K562 (cell line): ENCODE results near the gene MYO1D. TPM values are rescaled to one million over a fixed set of nuclear protein-coding genes. Genes with fewer than 3 reads are reported as not detected.

Source experiments
- ATAC-seq: fragments of 200-7000 bp; cut with Tn5 transposase; 3 replicates; pipeline ENCODE4 v1.9.1; 2020; ENCODE audit warnings: moderate library complexity
- BruUV-seq: library from RNA; stranded (reverse); fragments of 400-500 nt; replicated peaks from 2 replicates; lab custom pipeline; 2021; lab: Mats Ljungman, UMichigan
- CTCF ChIA-PET: fragments of 300-600 bp; formaldehyde crosslinking; extraction: SDS; loops from one replicate; lab custom pipeline; 2021; ENCODE audit warnings: low intra/inter-chr PET ratio; lab: Yijun Ruan, JAX
- POLR2A ChIA-PET: fragments of 300-600, 350-650 bp; sonication (Branson Sonifier 250); formaldehyde crosslinking; extraction: SDS; loops from one replicate; lab custom pipeline; 2021; ENCODE audit warnings: antibody characterized with exemption, inconsistent platforms; lab: Yijun Ruan, JAX
- DNase-seq, 4 experiments: peaks; one replicate each; pipeline versions ENCODE4 v3.0.0 to v3.0.0-alpha.2; 2011 to 2018; ENCODE audit warnings: low spot score in 3 of 4, mixed read lengths in 3 of 4; ENCODE audit errors: extremely low read depth in 1 of 4
- FAIRE-seq: peaks from 2 replicates; lab custom pipeline; 2011; peaks lifted over from hg19 to GRCh38; lab: Jason Lieb, UNC
- H2AFZ ChIP-seq: 2 replicates; pipeline ENCODE4 v1.6.0; 2011; ENCODE audit warnings: low read depth, low read length, control low read depth, inconsistent platforms
- H3K27ac ChIP-seq: fragments of 200-600 bp; 3 replicates; pipeline ENCODE4 v1.8.0; 2011; ENCODE audit warnings: low read depth, mild to moderate bottlenecking, control low read depth, inconsistent platforms, low read length, moderate library complexity, mixed read lengths; ENCODE audit errors: extremely low read depth
- H3K27me3 ChIP-seq, 2 experiments: fragments of 300-600 bp in 1 of 2; 2 replicates in 1 of 2; 3 replicates in 1 of 2; pipeline versions ENCODE4 v1.6.0 to v1.8.0; 2011; ENCODE audit warnings: inconsistent platforms in 2 of 2, low read length in 2 of 2, mild to moderate bottlenecking in 1 of 2, mixed read lengths in 1 of 2, moderate library complexity in 1 of 2; ENCODE audit not compliant: control insufficient read depth in 2 of 2, insufficient read depth in 2 of 2
- H3K36me3 ChIP-seq: fragments of 300-600 bp; 3 replicates; pipeline ENCODE4 v1.8.0; 2011; ENCODE audit warnings: mild to moderate bottlenecking, low read length, inconsistent platforms; ENCODE audit not compliant: control insufficient read depth, insufficient read depth
- H3K4me1 ChIP-seq, 2 experiments: fragments of 200-600 bp in 1 of 2; replicated peaks in 1 of 2; 2 replicates in 1 of 2; 3 replicates in 1 of 2; pipeline versions ENCODE4 v1.5.1 to v1.8.0; 2011; ENCODE audit warnings: inconsistent platforms in 2 of 2, low read length in 2 of 2, mild to moderate bottlenecking in 1 of 2, mixed read lengths in 1 of 2, moderate library complexity in 1 of 2; ENCODE audit not compliant: control insufficient read depth in 2 of 2, insufficient read depth in 2 of 2
- H3K4me2 ChIP-seq: 2 replicates; pipeline ENCODE4 v1.6.1; 2011; ENCODE audit warnings: low read length, control low read depth, inconsistent platforms, mixed read lengths; ENCODE audit not compliant: insufficient read depth
- H3K4me3 ChIP-seq: fragments of 200-600 bp; sonication (generic), shearing (Covaris generic); 2 replicates; pipeline ENCODE4 v1.5.1; 2016; ENCODE audit warnings: control low read depth, inconsistent platforms
- H3K79me2 ChIP-seq: fragments of 200-600 bp; 3 replicates; pipeline ENCODE4 v1.8.0; 2011; ENCODE audit warnings: low read length, inconsistent platforms; ENCODE audit not compliant: control insufficient read depth, insufficient read depth
- H3K9ac ChIP-seq, 2 experiments: 2 replicates each; pipeline versions ENCODE4 v1.6.0 to v1.6.1; 2011; ENCODE audit warnings: low read depth in 2 of 2, low read length in 2 of 2, control low read depth in 1 of 2, inconsistent platforms in 1 of 2, mild to moderate bottlenecking in 1 of 2, mixed read lengths in 1 of 2; ENCODE audit not compliant: insufficient read depth in 1 of 2
- H3K9me1 ChIP-seq: one replicate; pipeline ENCODE4 v1.6.0; 2011; ENCODE audit warnings: inconsistent platforms, mild to moderate bottlenecking, low read length, moderate library complexity; ENCODE audit not compliant: control insufficient read depth, insufficient read depth
- H3K9me3 ChIP-seq: replicated peaks from 2 replicates; pipeline ENCODE4 v1.5.1; 2011; ENCODE audit warnings: low read depth, low read length, inconsistent platforms; ENCODE audit not compliant: control insufficient read depth, insufficient read depth
- H4K20me1 ChIP-seq: replicated peaks from 2 replicates; pipeline ENCODE4 v1.6.1; 2011; ENCODE audit warnings: low read length, inconsistent platforms, mixed read lengths; ENCODE audit not compliant: control insufficient read depth, insufficient read depth
- ELF2 ChIP-seq: fragments of 250-450 bp; sonication (Bioruptor Pico); IDR thresholded peaks from 2 replicates; pipeline ENCODE4 v1.5.0; 2021; ENCODE audit warnings: mild to moderate bottlenecking
- KDM2B ChIP-seq: fragments of 250-450 bp; sonication (Bioruptor Pico); IDR thresholded peaks from 2 replicates; pipeline ENCODE4 v1.8.0; 2021; ENCODE audit warnings: mild to moderate bottlenecking, moderate library complexity
- RB1 ChIP-seq: fragments of 450-650 bp; IDR thresholded peaks from 2 replicates; pipeline ENCODE4 v1.6.1; 2017; ENCODE audit warnings: low read depth, mild to moderate bottlenecking
- THAP7 ChIP-seq: fragments of 250-450 bp; sonication (Bioruptor Pico); IDR thresholded peaks from 2 replicates; pipeline ENCODE4 v1.5.0; 2021
- ZNF175 ChIP-seq: fragments of 200-800 bp; sonication (Bioruptor generic); IDR thresholded peaks from 2 replicates; pipeline ENCODE4 v1.6.1; 2016; ENCODE audit warnings: low read depth, mild to moderate bottlenecking, missing genetic modification characterization, missing compliant biosample characterization
- WGBS: fragments of 100-300 bp; shearing (Covaris generic); methylation state at CpG from one replicate; pipeline ENCODE4 v1.1.6; 2016; ENCODE audit warnings: low coverage, mixed read lengths; ENCODE audit not compliant: insufficient coverage; ENCODE audit errors: missing lambda C conversion rate; 5-methylcytosine and 5-hydroxymethylcytosine counted together
- in situ Hi-C: fragments of 300-500 bp; cut with MboI; formaldehyde crosslinking; loops from 4 replicates; pipeline ENCODE4 v1.15.0; 2018; ENCODE audit warnings: inconsistent platforms, mixed read lengths
- intact Hi-C: fragments of 100-400 bp; cut with micrococcal nuclease; formaldehyde crosslinking; loops from 2 replicates; pipeline ENCODE4 v1.14.2; 2022
- polyA plus RNA-seq, 8 experiments: library from polyadenylated mRNA; depleted of rRNA in 4 of 8; stranded (reverse) in 5 of 8; unstranded in 3 of 8; fragments of >200 nt; fragmentation: Nextera tagmentation in 2 of 8; fragmentation: Illumina TruSeq in 1 of 8; extraction: Ambion mirVana in 2 of 8; extraction: Trizol in 1 of 8; gene quantifications; 2 replicates each; pipeline versions ENCODE4 v1.2.1 to v1.2.3, GENCODE V29; 2011 to 2014; ENCODE audit warnings: inconsistent platforms in 1 of 8, missing spikeins in 1 of 8
- total RNA-seq, 7 experiments: library from RNA; depleted of rRNA in 6 of 7; stranded (reverse); fragments of >200 nt in 6 of 7; fragmentation: Illumina TruSeq in 2 of 7; extraction: Trizol in 2 of 7; gene quantifications; 2 replicates each; pipeline versions ENCODE4 v1.2.1 to v1.2.3, GENCODE V29; 2011 to 2021; ENCODE audit warnings: low replicate concordance in 1 of 7
- TF ChIP-seq, protein P1 (sequence below): fragments of 200-400 bp; formaldehyde crosslinking; IDR thresholded peaks from 2 replicates; pipeline ENCODE4 v1.6.1; 2017; ENCODE audit warnings: mild to moderate bottlenecking, low read depth, low read length, moderate library complexity

MYO1D gene
- total and polyA plus RNA-seq, 9 of the 15 experiments (the other 6 are each of a cell fraction or from before 2014, with no cell fraction given): 2.1 to 71.2 (median 45.4) TPM

- H3K9me1 ChIP-seq: no peaks in the 10 kb centered on the region
- BruUV-seq: no TSS peak
- FAIRE-seq (no peak), ATAC-seq (no peak), DNase-seq (no peak)
- no peak overlapping the region for H3K9ac ChIP-seq
- TF ChIP-seq RB1 (no peak), ZNF175 (CRISPR knock-in tag) (no peak), ELF2 (CRISPR knock-in tag) (0 out of 2 replicates have a peak, but pooled peaks have one; percentile 13), THAP7 (CRISPR knock-in tag) (no peak), KDM2B (no peak)
- TF ChIP-seq, protein P1, sequence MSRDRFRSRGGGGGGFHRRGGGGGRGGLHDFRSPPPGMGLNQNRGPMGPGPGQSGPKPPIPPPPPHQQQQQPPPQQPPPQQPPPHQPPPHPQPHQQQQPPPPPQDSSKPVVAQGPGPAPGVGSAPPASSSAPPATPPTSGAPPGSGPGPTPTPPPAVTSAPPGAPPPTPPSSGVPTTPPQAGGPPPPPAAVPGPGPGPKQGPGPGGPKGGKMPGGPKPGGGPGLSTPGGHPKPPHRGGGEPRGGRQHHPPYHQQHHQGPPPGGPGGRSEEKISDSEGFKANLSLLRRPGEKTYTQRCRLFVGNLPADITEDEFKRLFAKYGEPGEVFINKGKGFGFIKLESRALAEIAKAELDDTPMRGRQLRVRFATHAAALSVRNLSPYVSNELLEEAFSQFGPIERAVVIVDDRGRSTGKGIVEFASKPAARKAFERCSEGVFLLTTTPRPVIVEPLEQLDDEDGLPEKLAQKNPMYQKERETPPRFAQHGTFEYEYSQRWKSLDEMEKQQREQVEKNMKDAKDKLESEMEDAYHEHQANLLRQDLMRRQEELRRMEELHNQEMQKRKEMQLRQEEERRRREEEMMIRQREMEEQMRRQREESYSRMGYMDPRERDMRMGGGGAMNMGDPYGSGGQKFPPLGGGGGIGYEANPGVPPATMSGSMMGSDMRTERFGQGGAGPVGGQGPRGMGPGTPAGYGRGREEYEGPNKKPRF: no peak
- CTCF ChIA-PET: no interaction called here
- no peak overlapping the region for H3K4me3 ChIP-seq
- H3K36me3 ChIP-seq: peaks cover 20% of the 10 kb centered on the region; the same call in 2 of the 3 replicates
- 48% methylated on average over 3 of the region's 3 CpGs for WGBS
- no peaks in the 10 kb centered on the region for H4K20me1 ChIP-seq
- intact Hi-C loops: no loop called here
- peak overlapping the region; percentile 36; the same call in 1 of the 3 replicates for H3K27ac ChIP-seq
- H3K4me1 ChIP-seq: peaks cover 8 to 39% of the 10 kb centered on the region in 2 experiments
- POLR2A ChIA-PET: interaction anchor here (1.2 kb wide), 1 partner anchor 147 kb away, joined by 3 read pairs; no protein-coding TSS in a partner anchor
- in situ Hi-C loops: loop anchor here (10.0 kb wide), 1 partner anchor 85 kb away; no protein-coding TSS in a partner anchor
- no peaks in the 10 kb centered on the region for H3K27me3 ChIP-seq
- no peak overlapping the region for H2AFZ ChIP-seq
- no peaks in the 10 kb centered on the region for H3K9me3 ChIP-seq
- H3K4me2 ChIP-seq: no peak overlapping the region; the same call in 1 of the 2 replicates
- peaks cover 86% of the 10 kb centered on the region for H3K79me2 ChIP-seq
These were observed 6.8 kb downstream of the MYO1D start for GRCh38 chr17:32870027-32870670.
